ENCODE results near the gene GUK1.
A peak's percentile ranks its signal among the peaks of the same experiment; 100 is the strongest.

GUK1 gene

GRCh38 chr1:228156941-228157728, 17.1 kb downstream of the GUK1 start:
- WGBS: 94% methylated on average over 24 of the region's 24 CpGs
- H2BK12ac ChIP-seq (ENCODE audit: low read length in 2 of 2): no peak overlapping the region
- H3K4ac ChIP-seq (ENCODE audit: low read depth in 1 of 2, low read length in 2 of 2): no peak overlapping the region
- H3K4me2 ChIP-seq (ENCODE audit: low read length, poor library complexity, severe bottlenecking): no peak overlapping the region
- H3K79me1 ChIP-seq (replicated peaks; ENCODE audit: low read length, poor library complexity, severe bottlenecking): peaks cover 5% of the 10 kb centered on the region
- H3K36me3 ChIP-seq (ENCODE audit: control insufficient read depth in 1 of 2, insufficient read depth in 2 of 2, low read depth in 1 of 2, low read length in 2 of 2): peaks cover 0 to 29% of the 10 kb centered on the region in 2 experiments
- H3K14ac ChIP-seq (ENCODE audit: low read length in 2 of 2): no peak overlapping the region
- H3K4me1 ChIP-seq (ENCODE audit: control insufficient read depth, insufficient read depth, low read depth, low read length): peaks cover 2% of the 10 kb centered on the region
- no peaks in the 10 kb centered on the region for H3K9me3 ChIP-seq (ENCODE audit: control insufficient read depth, low read length)
- H3K9ac ChIP-seq (ENCODE audit: low read length): no peak overlapping the region
- no peak overlapping the region for H2AFZ ChIP-seq (ENCODE audit: low read depth, low read length)
- no peak overlapping the region for H4K8ac ChIP-seq (ENCODE audit: low read length)
- H4K91ac ChIP-seq (ENCODE audit: low read length): no peak overlapping the region
- no peak overlapping the region for H3K18ac ChIP-seq (ENCODE audit: low read depth in 1 of 2, low read length in 2 of 2)
- no peak overlapping the region for H2BK120ac ChIP-seq (ENCODE audit: low read depth, low read length)
- H3K4me3 ChIP-seq (ENCODE audit: insufficient read depth in 1 of 2, low read depth in 1 of 2, low read length in 2 of 2): no peak overlapping the region
- no peak for DNase-seq
- H3K27me3 ChIP-seq (ENCODE audit: control insufficient read depth in 1 of 2, insufficient read depth in 1 of 2, low read length in 2 of 2): peaks cover 0 to 8% of the 10 kb centered on the region in 2 experiments
- peak overlapping the region; percentile 53 for H2BK15ac ChIP-seq (ENCODE audit: low read depth, poor library complexity, severe bottlenecking)
- no peak overlapping the region for H3K27ac ChIP-seq (ENCODE audit: low read length, poor library complexity, severe bottlenecking)
- no peak overlapping the region for H2BK5ac ChIP-seq (ENCODE audit: low read depth, low read length, poor library complexity, severe bottlenecking)
- no peak overlapping the region for H2AK5ac ChIP-seq (ENCODE audit: low read length, severe bottlenecking)
- H3K23ac ChIP-seq (ENCODE audit: low read length in 2 of 2): no peak overlapping the region

GRCh38 chr1:228157729-228158126, 17.6 kb downstream of the GUK1 start:
- H3K9ac ChIP-seq (ENCODE audit: low read length): no peak overlapping the region
- H2BK15ac ChIP-seq (ENCODE audit: low read depth, poor library complexity, severe bottlenecking): no peak overlapping the region
- H2AFZ ChIP-seq (ENCODE audit: low read depth, low read length): no peak overlapping the region
- H2BK5ac ChIP-seq (ENCODE audit: low read depth, low read length, poor library complexity, severe bottlenecking): no peak overlapping the region
- no peak overlapping the region for H2BK12ac ChIP-seq (ENCODE audit: low read length in 2 of 2)
- peaks cover 5% of the 10 kb centered on the region for H3K79me1 ChIP-seq (replicated peaks; ENCODE audit: low read length, poor library complexity, severe bottlenecking)
- no peak overlapping the region for H3K4me2 ChIP-seq (ENCODE audit: low read length, poor library complexity, severe bottlenecking)
- 94% methylated on average over 43 of the region's 43 CpGs for whole genome bisulfite sequencing
- no peak overlapping the region for H2AK5ac ChIP-seq (ENCODE audit: low read length, severe bottlenecking)
- H3K36me3 ChIP-seq (ENCODE audit: control insufficient read depth in 1 of 2, insufficient read depth in 2 of 2, low read depth in 1 of 2, low read length in 2 of 2): peaks cover 0 to 24% of the 10 kb centered on the region in 2 experiments
- no peak overlapping the region for H4K91ac ChIP-seq (ENCODE audit: low read length)
- peaks cover 0 to 8% of the 10 kb centered on the region in 2 experiments for H3K27me3 ChIP-seq (ENCODE audit: control insufficient read depth in 1 of 2, insufficient read depth in 1 of 2, low read length in 2 of 2)
- H2BK120ac ChIP-seq (ENCODE audit: low read depth, low read length): no peak overlapping the region
- DNase-seq: no peak
- no peak overlapping the region for H3K14ac ChIP-seq (ENCODE audit: low read length in 2 of 2)
- no peak overlapping the region for H4K8ac ChIP-seq (ENCODE audit: low read length)
- H3K18ac ChIP-seq (ENCODE audit: low read depth in 1 of 2, low read length in 2 of 2): no peak overlapping the region
- H3K4me3 ChIP-seq (ENCODE audit: insufficient read depth in 1 of 2, low read depth in 1 of 2, low read length in 2 of 2): peak overlapping the region in 1 of 2 experiments; percentile 27
- no peaks in the 10 kb centered on the region for H3K9me3 ChIP-seq (ENCODE audit: control insufficient read depth, low read length)
- no peak overlapping the region for H3K27ac ChIP-seq (ENCODE audit: low read length, poor library complexity, severe bottlenecking)
- no peak overlapping the region for H3K4ac ChIP-seq (ENCODE audit: low read depth in 1 of 2, low read length in 2 of 2)
- no peak overlapping the region for H3K23ac ChIP-seq (ENCODE audit: low read length in 2 of 2)
- H3K4me1 ChIP-seq (ENCODE audit: control insufficient read depth, insufficient read depth, low read depth, low read length): peaks cover 7% of the 10 kb centered on the region

GRCh38 chr1:228158151-228159007, 18.3 kb downstream of the GUK1 start:
- WGBS: 95% methylated on average over 80 of the region's 98 CpGs
- Histone ChIP-seq H2BK12ac (ENCODE audit: low read length in 2 of 2) (no peak overlapping the region), H3K79me1 (replicated peaks; ENCODE audit: low read length, poor library complexity, severe bottlenecking) (peaks cover 5% of the 10 kb centered on the region)

More at GRCh38 chr1:228158151-228159007, 18.3 kb downstream of the GUK1 start:
- Histone ChIP-seq H2AFZ (ENCODE audit: low read depth, low read length) (no peak overlapping the region), H4K8ac (ENCODE audit: low read length) (no peak overlapping the region), H3K36me3 (ENCODE audit: control insufficient read depth in 1 of 2, insufficient read depth in 2 of 2, low read depth in 1 of 2, low read length in 2 of 2) (peaks cover 0 to 24% of the 10 kb centered on the region in 2 experiments), H3K14ac (ENCODE audit: low read length in 2 of 2) (no peak overlapping the region), H3K27me3 (ENCODE audit: control insufficient read depth in 1 of 2, insufficient read depth in 1 of 2, low read length in 2 of 2) (peaks cover 0 to 8% of the 10 kb centered on the region in 2 experiments), H2BK120ac (ENCODE audit: low read depth, low read length) (no peak overlapping the region), H3K23ac (ENCODE audit: low read length in 2 of 2) (no peak overlapping the region), H2AK5ac (ENCODE audit: low read length, severe bottlenecking) (no peak overlapping the region), H3K9me3 (ENCODE audit: control insufficient read depth, low read length) (no peaks in the 10 kb centered on the region), H3K4me3 (ENCODE audit: insufficient read depth in 1 of 2, low read depth in 1 of 2, low read length in 2 of 2) (no peak overlapping the region), H3K4me1 (ENCODE audit: control insufficient read depth, insufficient read depth, low read depth, low read length) (peaks cover 12% of the 10 kb centered on the region), H2BK15ac (ENCODE audit: low read depth, poor library complexity, severe bottlenecking) (no peak overlapping the region), H3K9ac (ENCODE audit: low read length) (no peak overlapping the region), H3K27ac (ENCODE audit: low read length, poor library complexity, severe bottlenecking) (no peak overlapping the region), H2BK5ac (ENCODE audit: low read depth, low read length, poor library complexity, severe bottlenecking) (no peak overlapping the region), H3K4me2 (ENCODE audit: low read length, poor library complexity, severe bottlenecking) (no peak overlapping the region), H4K91ac (ENCODE audit: low read length) (no peak overlapping the region), H3K4ac (ENCODE audit: low read depth in 1 of 2, low read length in 2 of 2) (no peak overlapping the region), H3K18ac (ENCODE audit: low read depth in 1 of 2, low read length in 2 of 2) (no peak overlapping the region)
- DNase-seq: no peak
